ENCODE measurements around the gene TMIE.
"Not testable (repeated sequence)": the region's sequence is repeated elsewhere in the genome, so short reads cannot be mapped to it uniquely, and the experiment has no call there.

TMIE gene

GRCh38 chr3:46748170-46748569 is 47.0 kb downstream of the TMIE start:
- TF ChIP-seq, protein P1, sequence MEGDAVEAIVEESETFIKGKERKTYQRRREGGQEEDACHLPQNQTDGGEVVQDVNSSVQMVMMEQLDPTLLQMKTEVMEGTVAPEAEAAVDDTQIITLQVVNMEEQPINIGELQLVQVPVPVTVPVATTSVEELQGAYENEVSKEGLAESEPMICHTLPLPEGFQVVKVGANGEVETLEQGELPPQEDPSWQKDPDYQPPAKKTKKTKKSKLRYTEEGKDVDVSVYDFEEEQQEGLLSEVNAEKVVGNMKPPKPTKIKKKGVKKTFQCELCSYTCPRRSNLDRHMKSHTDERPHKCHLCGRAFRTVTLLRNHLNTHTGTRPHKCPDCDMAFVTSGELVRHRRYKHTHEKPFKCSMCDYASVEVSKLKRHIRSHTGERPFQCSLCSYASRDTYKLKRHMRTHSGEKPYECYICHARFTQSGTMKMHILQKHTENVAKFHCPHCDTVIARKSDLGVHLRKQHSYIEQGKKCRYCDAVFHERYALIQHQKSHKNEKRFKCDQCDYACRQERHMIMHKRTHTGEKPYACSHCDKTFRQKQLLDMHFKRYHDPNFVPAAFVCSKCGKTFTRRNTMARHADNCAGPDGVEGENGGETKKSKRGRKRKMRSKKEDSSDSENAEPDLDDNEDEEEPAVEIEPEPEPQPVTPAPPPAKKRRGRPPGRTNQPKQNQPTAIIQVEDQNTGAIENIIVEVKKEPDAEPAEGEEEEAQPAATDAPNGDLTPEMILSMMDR (conservative IDR thresholded peaks at IDR 0.05; ENCODE audit: control insufficient read depth, insufficient read depth, low read depth, low read length) = no peak
- no peak for DNase-seq (ENCODE audit: low read depth)
- H3K4me3 ChIP-seq (ENCODE audit: control insufficient read depth, low read depth, low read length) = no peak overlapping the region

GRCh38 chr3:46749129-46749528 is 47.9 kb downstream of the TMIE start:
- TF ChIP-seq, protein P1 (conservative IDR thresholded peaks at IDR 0.05; ENCODE audit: control insufficient read depth, insufficient read depth, low read depth, low read length) = no peak
- no peak overlapping the region for H3K4me3 ChIP-seq (ENCODE audit: control insufficient read depth, low read depth, low read length)

DNA sequence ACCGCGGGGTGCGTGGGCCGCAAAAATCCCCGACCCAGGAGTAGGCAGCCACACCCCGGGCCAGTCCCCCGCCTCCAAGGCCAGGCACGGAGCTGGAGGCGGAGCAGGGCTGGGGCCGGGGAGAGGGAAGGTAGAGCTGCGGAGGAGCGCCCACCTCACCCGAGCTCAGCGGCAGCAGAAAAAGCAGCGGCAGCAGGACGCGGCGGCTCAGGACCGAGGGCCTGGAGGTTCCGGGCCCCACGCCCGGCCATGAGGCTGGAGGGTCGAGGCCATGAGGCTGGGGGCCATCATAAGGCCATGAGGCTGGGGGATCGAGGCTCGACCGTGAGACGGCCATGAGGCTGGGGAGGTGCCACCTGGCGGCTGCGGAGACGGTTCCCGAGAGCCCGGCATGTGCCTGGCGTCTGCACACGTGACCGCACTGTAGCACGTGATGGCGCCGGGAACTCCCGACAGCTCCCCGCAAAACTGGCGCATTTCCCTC is 49.4 kb downstream of the TMIE start:
- H3K4me3 ChIP-seq (ENCODE audit: control insufficient read depth, low read depth, low read length) = no peak overlapping the region
- DNase-seq (ENCODE audit: low read depth) = no peak
- TF ChIP-seq, protein P1 (conservative IDR thresholded peaks at IDR 0.05; ENCODE audit: control insufficient read depth, insufficient read depth, low read depth, low read length) = no peak

More at GRCh38 chr3:46749129-46749528, 47.9 kb downstream of the TMIE start:
- DNase-seq (ENCODE audit: low read depth) = no peak

- H3K4me3 ChIP-seq (ENCODE audit: control insufficient read depth, low read depth, low read length); DNase-seq (ENCODE audit: low read depth): not testable (repeated sequence)
Observed at GRCh38 chr3:46753127-46753526, 51.9 kb downstream of the TMIE start.

GRCh38 chr3:46755646-46756045 is 54.5 kb downstream of the TMIE start:
- DNase-seq (ENCODE audit: low read depth) = no peak
- TF ChIP-seq, protein P1 (conservative IDR thresholded peaks at IDR 0.05; ENCODE audit: control insufficient read depth, insufficient read depth, low read depth, low read length) = no peak
- no peak overlapping the region for H3K4me3 ChIP-seq (ENCODE audit: control insufficient read depth, low read depth, low read length)

- no peak for DNase-seq (ENCODE audit: low read depth)
- TF ChIP-seq, protein P1 (conservative IDR thresholded peaks at IDR 0.05; ENCODE audit: control insufficient read depth, insufficient read depth, low read depth, low read length) = no peak
Observed at GRCh38 chr3:46756642-46757041, 55.5 kb downstream of the TMIE start.

DNA sequence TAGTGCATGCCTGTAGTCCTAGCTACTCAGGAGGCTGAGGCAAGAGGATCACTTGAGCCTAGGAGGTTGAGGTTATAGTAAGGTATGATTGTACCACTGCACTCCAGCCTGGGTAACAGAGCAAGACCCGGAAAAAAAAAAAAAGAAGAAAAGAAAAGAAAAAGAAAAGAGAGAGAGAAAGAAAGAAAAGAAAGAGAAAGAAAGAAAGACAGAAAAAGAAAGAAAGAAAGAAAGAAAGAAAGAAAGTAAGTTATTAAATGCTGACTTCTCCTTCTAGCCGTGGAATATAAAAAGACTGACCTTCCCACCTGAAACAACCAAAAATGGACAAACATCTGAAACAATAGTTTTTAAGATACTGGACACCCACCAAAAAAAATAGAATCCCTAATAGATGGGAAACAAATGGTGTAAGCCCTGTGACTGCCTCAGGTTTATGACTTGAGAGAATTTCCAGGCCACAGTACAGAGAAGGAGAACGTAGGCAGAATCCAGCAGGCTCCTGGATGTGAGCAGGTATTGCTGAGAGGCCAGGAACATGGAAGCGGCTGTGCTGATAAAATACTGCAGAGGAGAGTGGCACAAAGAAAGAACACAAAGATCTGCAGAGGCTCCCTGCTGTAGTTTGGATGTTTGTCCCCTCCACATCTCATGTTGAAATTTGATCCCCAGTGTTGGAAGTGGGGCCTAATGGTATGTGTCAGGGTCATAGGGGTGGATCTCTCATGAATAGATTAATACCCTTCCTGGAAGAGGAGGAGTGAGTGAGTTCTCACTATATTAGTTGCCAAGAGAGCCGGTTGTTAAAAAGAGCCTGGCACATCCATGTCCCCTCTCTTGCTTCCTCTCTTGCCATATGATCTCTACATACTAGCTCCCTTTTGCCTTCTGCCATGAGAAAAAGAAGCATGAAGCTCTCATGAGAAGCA is 58.3 kb downstream of the TMIE start:
- DNase-seq (ENCODE audit: low read depth) = no peak
- H3K4me3 ChIP-seq (ENCODE audit: control insufficient read depth, low read depth, low read length) = no peak overlapping the region
- TF ChIP-seq, protein P1 (conservative IDR thresholded peaks at IDR 0.05; ENCODE audit: control insufficient read depth, insufficient read depth, low read depth, low read length) = no peak

More at GRCh38 chr3:46756642-46757041, 55.5 kb downstream of the TMIE start:
- H3K4me3 ChIP-seq (ENCODE audit: control insufficient read depth, low read depth, low read length) = no peak overlapping the region
